Measurements from ENCODE around the gene DTX2.

DNA sequence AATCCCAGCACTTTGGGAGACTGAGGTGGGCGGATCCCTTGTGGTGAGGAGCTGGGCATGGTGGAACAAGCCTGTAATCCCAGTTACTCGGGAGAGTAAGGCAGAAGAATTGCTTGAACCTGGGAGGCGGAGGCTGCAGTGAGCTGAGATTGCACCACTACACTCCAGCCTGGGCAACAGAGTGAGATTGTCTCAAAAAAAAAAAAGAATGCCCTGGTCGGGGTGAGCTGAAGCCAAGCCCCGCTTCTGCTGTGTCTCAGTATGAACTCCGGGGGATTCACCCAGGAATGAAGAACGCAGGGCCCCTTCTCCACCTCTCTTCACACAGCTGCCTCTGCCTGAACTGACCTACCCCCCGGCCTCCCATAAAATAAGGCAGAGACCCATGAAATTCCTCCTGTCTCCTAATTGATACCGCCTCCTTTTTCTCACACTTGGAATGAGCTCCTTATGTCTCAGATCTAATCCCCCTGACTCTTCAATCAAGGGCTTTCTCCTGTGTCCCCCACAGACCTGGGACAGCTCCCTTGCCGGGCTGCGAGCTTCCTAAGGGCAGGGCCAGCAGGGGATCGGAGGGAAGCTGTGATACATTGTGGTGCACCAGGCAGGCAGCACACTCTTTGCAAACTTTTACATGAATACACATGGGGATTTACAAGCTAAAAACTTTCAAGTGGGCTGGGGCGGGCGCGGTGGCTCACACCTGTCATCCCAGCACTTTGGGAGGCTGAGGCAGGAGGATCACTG lies 37.7 kb upstream of the DTX2 start:
- TF ChIP-seq EZH2 (IDR thresholded peaks at IDR 0.05; ENCODE audit: low read length, unreplicated experiment) (no peak), CTCF (conservative IDR thresholded peaks at IDR 0.05; ENCODE audit: low read depth, low read length) (no peak)
